OCI-LY7 (cell line): ENCODE results near the gene AIFM2. TPM values are rescaled to one million over a fixed set of nuclear protein-coding genes. Genes with fewer than 3 reads are reported as not detected.

Experiments
- BruUV-seq: library from RNA; stranded (reverse); fragments of 400-500 nt; replicated peaks from 2 replicates; lab custom pipeline; 2021; lab: Mats Ljungman, UMichigan
- CTCF ChIA-PET: fragments of 300-600 bp; sonication (Branson Sonifier 250); formaldehyde crosslinking; loops from one replicate; lab custom pipeline; 2022; ENCODE audit warnings: antibody characterized with exemption; ENCODE audit not compliant: unreplicated experiment; lab: Charles Lee
- POLR2A ChIA-PET: fragments of 300-600 bp; sonication (Branson Sonifier 250); formaldehyde crosslinking; loops from one replicate; lab custom pipeline; 2022; ENCODE audit warnings: antibody characterized with exemption; lab: Charles Lee
- DNase-seq: peaks from one replicate; pipeline ENCODE4 v3.0.0-alpha.2; 2015; ENCODE audit warnings: low spot score
- H2AFZ ChIP-seq: fragments of 200-600 bp; sonication (generic), shearing (Covaris generic); 2 replicates; pipeline ENCODE4 v1.6.1; 2014; ENCODE audit warnings: mild to moderate bottlenecking, antibody characterized with exemption, low read length, moderate library complexity
- H3K27ac ChIP-seq: fragments of 200-600 bp; sonication (generic); 2 replicates; pipeline ENCODE4 v1.5.1; 2014; ENCODE audit warnings: mixed run types, low read depth, mild to moderate bottlenecking, moderate library complexity, low read length, inconsistent platforms; ENCODE audit not compliant: poor library complexity, severe bottlenecking
- H3K36me3 ChIP-seq: fragments of 200-600 bp; sonication (generic); 2 replicates; pipeline ENCODE4 v1.6.1; 2014; ENCODE audit warnings: mild to moderate bottlenecking, antibody characterized with exemption, low read length, moderate library complexity, mixed read lengths; ENCODE audit not compliant: insufficient read depth
- H3K4me1 ChIP-seq: fragments of 200-600 bp; sonication (generic); 2 replicates; pipeline ENCODE4 v1.5.1; 2014; ENCODE audit warnings: mild to moderate bottlenecking, low read length; ENCODE audit not compliant: insufficient read depth, poor library complexity, severe bottlenecking
- H3K4me2 ChIP-seq: fragments of 200-600 bp; sonication (generic); 2 replicates; pipeline ENCODE4 v1.6.1; 2014; ENCODE audit warnings: mild to moderate bottlenecking, low read length
- H3K4me3 ChIP-seq: fragments of 200-600 bp; sonication (generic); 2 replicates; pipeline ENCODE4 v1.5.1; 2014; ENCODE audit warnings: mild to moderate bottlenecking, low read depth, low read length; ENCODE audit not compliant: poor library complexity, severe bottlenecking
- H3K79me2 ChIP-seq: fragments of 200-600 bp; sonication (generic); 2 replicates; pipeline ENCODE4 v1.6.1; 2016; ENCODE audit warnings: low read depth, mild to moderate bottlenecking, low read length, moderate library complexity, mixed read lengths; ENCODE audit not compliant: insufficient read depth
- H3K9me2 ChIP-seq: fragments of 200-600 bp; sonication (generic); 2 replicates; pipeline ENCODE4 v1.6.1; 2016; ENCODE audit warnings: mild to moderate bottlenecking, low read length, mixed read lengths; ENCODE audit not compliant: insufficient read depth
- H3K9me3 ChIP-seq: fragments of 200-600 bp; sonication (generic); 2 replicates; pipeline ENCODE4 v1.6.1; 2014; ENCODE audit warnings: mild to moderate bottlenecking, mixed run types, low read length, mixed read lengths
- H4K20me1 ChIP-seq: fragments of 200-600 bp; sonication (generic); 2 replicates; pipeline ENCODE4 v1.6.1; 2014; ENCODE audit warnings: mild to moderate bottlenecking, antibody characterized with exemption, low read length, moderate library complexity, mixed read lengths; ENCODE audit not compliant: insufficient read depth
- CTCF ChIP-seq: fragments of 200-600 bp; sonication (generic); conservative IDR thresholded peaks from 2 replicates; pipeline ENCODE4 v1.5.1; 2014; ENCODE audit warnings: mild to moderate bottlenecking, antibody characterized with exemption, low read length, moderate library complexity, mixed read lengths
- EZH2phosphoT487 ChIP-seq: fragments of 200-600 bp; sonication (generic); IDR thresholded peaks from 2 replicates; pipeline ENCODE4 v1.6.1; 2018; ENCODE audit warnings: low read depth, borderline replicate concordance, mild to moderate bottlenecking, mixed run types, antibody characterized with exemption, low read length, moderate library complexity, mixed read lengths
- intact Hi-C: fragments of 100-400 bp; cut with micrococcal nuclease; formaldehyde crosslinking; loops from one replicate; pipeline ENCODE4 v1.10.0; 2022; ENCODE audit not compliant: unreplicated experiment
- total RNA-seq, 2 experiments: library from RNA; depleted of rRNA in 1 of 2; stranded (reverse); fragments of >200 nt in 1 of 2; shearing (Covaris generic) in 1 of 2; gene quantifications; 2 replicates each; pipeline ENCODE4 v1.2.3, GENCODE V29; 2014 to 2022

The AIFM2 gene
- total RNA-seq, 2 experiments from 2014 or later: 1.7 to 2.6 TPM

DNA sequence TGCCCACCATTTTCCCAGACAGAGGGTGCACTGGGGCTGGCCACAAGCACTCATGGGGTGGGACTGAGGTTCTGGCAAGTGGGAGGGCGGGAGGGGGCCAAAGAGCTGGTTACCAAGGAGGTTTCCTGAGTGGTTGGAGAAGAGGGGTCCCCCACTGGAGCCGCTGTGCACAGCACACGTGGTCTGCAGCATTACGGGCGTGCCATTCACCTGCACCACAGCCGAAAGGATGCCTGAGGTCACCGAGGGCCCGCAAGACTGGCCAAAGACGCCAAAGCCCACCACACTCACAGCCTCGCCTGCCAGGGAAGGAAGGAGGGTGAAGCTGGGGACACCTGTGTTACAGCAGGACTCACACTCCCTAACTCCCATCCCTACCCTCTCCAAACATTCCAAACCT, 9.9 kb upstream of the AIFM2 start:
- H4K20me1 ChIP-seq: no peaks in the 10 kb centered on the region
- BruUV-seq: no TSS peak
- H3K4me3 ChIP-seq: no peak overlapping the region
- peaks cover 10% of the 10 kb centered on the region; the same call in 1 of the 2 replicates for H3K36me3 ChIP-seq
- DNase-seq: no peak
- TF ChIP-seq CTCF (no peak), EZH2phosphoT487 (no peak)
- POLR2A ChIA-PET: no interaction called here
- peaks cover 16% of the 10 kb centered on the region for H3K4me1 ChIP-seq
- no peak overlapping the region for H3K4me2 ChIP-seq
- intact Hi-C loops: loop anchor here (10.0 kb wide), 1 partner anchor 222 kb away; no protein-coding TSS in a partner anchor
- H3K9me3 ChIP-seq: no peaks in the 10 kb centered on the region
- no peaks in the 10 kb centered on the region; the same call in 1 of the 2 replicates for H3K79me2 ChIP-seq
- H2AFZ ChIP-seq: no peak overlapping the region
- CTCF ChIA-PET: no interaction called here
- no peaks in the 10 kb centered on the region for H3K9me2 ChIP-seq
- no peak overlapping the region for H3K27ac ChIP-seq

GRCh38 chr10:70140297-70140696, 7.7 kb upstream of the AIFM2 start:
- DNase-seq: no peak
- ChIA-PET CTCF (no interaction called here), POLR2A (interaction anchor here (0.6 to 0.8 kb wide), 2 partner anchors 25 to 29 kb away, joined by 3 read pairs; no protein-coding TSS in a partner anchor)
- Histone ChIP-seq H3K4me1 (peaks cover 8% of the 10 kb centered on the region), H3K27ac (no peak overlapping the region), H3K4me2 (no peak overlapping the region), H3K9me3 (no peaks in the 10 kb centered on the region), H2AFZ (no peak overlapping the region), H3K79me2 (no peaks in the 10 kb centered on the region; the same call in 1 of the 2 replicates), H3K9me2 (no peaks in the 10 kb centered on the region), H4K20me1 (no peaks in the 10 kb centered on the region), H3K4me3 (no peak overlapping the region), H3K36me3 (peaks cover 10% of the 10 kb centered on the region; the same call in 1 of the 2 replicates)
- intact Hi-C loops: loop anchor here (10.0 kb wide), 1 partner anchor 225 kb away; no protein-coding TSS in a partner anchor
- TF ChIP-seq CTCF (no peak), EZH2phosphoT487 (no peak)
- BruUV-seq: no TSS peak

DNA sequence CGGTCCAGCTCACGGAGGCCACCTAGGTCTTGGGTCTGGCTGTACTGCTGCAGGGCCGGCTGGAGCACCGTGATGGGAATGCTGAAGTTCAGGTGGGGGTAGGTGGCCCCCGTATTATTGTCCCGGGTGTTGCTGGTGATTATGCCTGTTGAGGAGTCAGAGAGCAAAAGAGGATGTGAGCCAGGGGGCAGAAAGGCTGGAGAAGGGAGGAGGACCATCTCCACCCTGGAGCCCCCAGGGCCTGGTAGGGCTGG, 7.3 kb upstream of the AIFM2 start:
- H3K9me2 ChIP-seq: no peaks in the 10 kb centered on the region
- ChIA-PET POLR2A (interaction anchor here (0.6 kb wide), 1 partner anchor 25 kb away, joined by 3 read pairs; no protein-coding TSS in a partner anchor), CTCF (no interaction called here)
- no peak overlapping the region for H3K4me2 ChIP-seq
- no peak overlapping the region for H3K4me3 ChIP-seq
- H3K27ac ChIP-seq: no peak overlapping the region
- H2AFZ ChIP-seq: no peak overlapping the region
- peaks cover 6% of the 10 kb centered on the region for H3K4me1 ChIP-seq
- no peaks in the 10 kb centered on the region for H3K9me3 ChIP-seq
- intact Hi-C loops: loop anchor here (10.0 kb wide), 1 partner anchor 225 kb away; no protein-coding TSS in a partner anchor
- no peak for DNase-seq
- no TSS peak for BruUV-seq
- H4K20me1 ChIP-seq: no peaks in the 10 kb centered on the region
- TF ChIP-seq EZH2phosphoT487: no peak
- no peak for TF ChIP-seq CTCF
- H3K36me3 ChIP-seq: peaks cover 10% of the 10 kb centered on the region; the same call in 1 of the 2 replicates
- H3K79me2 ChIP-seq: no peaks in the 10 kb centered on the region; the same call in 1 of the 2 replicates
